ENCODE data around the gene JAKMIP1.

The JAKMIP1 gene

GRCh38 chr4:6199422-6199921 lies 877 bp downstream of the JAKMIP1 start:
- no peak for DNase-seq

- no peak for DNase-seq
Observed at GRCh38 chr4:6198768-6199421, 1.5 kb downstream of the JAKMIP1 start.

DNA sequence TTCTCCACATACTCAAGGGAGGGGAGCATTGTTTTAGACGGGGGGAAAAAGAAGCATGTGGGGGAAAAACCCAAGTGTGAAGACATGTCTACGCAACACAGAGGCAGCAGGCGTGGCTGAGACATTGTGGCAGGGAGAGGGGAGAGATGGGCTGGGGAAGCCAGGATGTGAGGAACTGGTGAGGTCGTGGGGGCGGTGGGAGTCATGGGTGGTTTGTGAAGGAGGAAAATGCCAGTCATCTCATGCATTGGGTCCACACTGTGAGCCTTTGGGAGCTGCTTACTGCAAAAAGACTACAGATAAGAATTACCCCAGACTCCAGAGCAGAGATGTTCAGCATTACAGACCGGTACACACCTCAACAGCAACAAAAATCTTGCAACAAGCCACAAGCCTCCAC lies 2.1 kb downstream of the JAKMIP1 start:
- no peak for DNase-seq

- DNase-seq = no peak
Observed at GRCh38 chr4:6197433-6198174, 2.7 kb downstream of the JAKMIP1 start.

GRCh38 chr4:6196871-6197270 lies 3.5 kb downstream of the JAKMIP1 start:
- DNase-seq = no peak

- DNase-seq = no peak
Observed at GRCh38 chr4:6196324-6196723, 4.0 kb downstream of the JAKMIP1 start.

DNA sequence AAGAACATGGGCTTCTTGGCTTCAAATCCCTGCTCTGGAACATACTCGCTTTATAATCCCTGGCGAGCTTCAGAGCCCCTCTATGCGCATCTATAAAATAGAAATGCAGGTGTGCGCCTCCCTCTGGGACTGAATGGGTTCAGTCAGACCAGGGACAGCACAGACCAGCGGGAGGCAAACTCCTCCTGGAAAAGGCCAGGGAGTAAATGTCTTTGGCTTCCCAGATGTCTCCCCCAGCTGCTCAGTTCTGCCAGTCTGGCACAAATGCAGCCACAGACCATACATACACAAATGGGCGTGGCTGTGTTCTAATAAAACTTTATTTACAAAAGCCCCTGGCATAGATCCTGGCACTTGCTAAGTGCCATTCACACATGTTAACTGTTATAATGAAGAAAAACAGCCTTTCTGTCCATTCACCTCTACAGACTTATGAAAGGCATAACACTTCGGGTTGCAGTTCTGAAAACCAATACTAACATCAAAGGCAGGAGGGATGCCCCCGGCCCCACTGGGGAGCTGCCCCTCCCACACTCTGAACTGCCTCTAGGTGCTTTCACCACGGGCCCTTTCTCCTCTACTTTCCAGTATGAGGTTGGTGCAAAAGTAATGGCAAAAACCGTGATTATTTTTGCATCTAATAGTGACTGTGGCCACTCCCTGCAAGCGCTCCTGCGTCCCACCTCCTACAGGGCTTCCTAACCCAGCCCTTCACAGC lies 4.6 kb downstream of the JAKMIP1 start:
- DNase-seq = peak; percentile 35

DNA sequence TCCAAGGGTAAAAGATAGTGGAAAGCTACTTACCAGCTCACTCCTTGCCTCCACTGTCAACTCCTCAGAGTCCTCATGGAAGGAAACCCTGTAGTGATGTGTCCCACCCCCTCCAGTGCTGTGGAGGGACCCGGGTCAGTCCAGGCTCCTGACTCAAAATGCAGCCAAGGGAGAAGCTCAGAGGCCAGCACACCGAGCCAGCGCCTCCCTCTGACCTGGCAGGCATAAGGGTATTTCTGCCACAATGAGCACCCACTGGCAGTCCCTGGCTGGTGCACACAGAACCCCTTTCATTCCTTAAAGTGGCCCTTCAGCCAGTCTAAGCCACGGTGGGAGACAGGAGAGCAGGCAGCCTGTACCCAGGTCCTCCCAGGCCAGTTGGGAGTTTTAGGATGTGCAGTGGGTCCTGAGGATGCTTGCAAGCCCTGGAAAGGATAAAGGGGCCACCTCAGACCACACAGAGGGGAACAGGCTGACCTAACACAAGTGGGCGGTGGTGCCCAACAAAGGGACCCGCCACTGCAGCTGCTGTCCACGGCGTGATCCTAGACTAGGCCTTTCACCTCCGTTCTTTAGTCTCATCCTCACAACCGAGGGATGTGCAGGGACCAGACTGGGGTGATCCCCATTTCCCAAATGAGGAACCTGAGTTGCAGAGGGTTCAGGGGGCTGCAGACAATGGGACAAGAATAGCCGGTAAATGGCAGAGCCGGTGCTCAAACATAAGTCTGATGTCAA lies 5.7 kb downstream of the JAKMIP1 start:
- DNase-seq = no peak

GRCh38 chr4:6193399-6193798 lies 7.0 kb downstream of the JAKMIP1 start:
- no peak for DNase-seq

DNA sequence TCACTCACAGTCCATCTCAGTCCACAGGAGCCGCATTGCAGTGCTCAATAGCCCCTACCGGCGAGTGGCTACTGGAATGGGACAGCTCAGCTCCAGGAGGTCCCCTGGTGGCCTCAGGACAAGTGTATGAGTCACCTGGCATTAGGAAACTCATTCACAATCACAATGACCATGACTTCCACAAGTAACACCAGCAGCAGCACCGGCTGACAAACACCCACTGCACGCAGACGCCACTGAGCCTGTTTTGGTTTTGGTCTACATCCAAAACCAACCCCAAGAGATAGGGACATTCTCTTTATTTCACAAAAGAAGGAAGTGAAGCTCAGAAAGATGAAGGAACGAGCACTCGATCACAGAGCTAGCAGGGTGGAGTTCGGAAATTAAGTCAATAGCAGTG lies 8.1 kb downstream of the JAKMIP1 start:
- DNase-seq = no peak

GRCh38 chr4:6191448-6192130 lies 8.8 kb downstream of the JAKMIP1 start:
- DNase-seq = no peak

DNA sequence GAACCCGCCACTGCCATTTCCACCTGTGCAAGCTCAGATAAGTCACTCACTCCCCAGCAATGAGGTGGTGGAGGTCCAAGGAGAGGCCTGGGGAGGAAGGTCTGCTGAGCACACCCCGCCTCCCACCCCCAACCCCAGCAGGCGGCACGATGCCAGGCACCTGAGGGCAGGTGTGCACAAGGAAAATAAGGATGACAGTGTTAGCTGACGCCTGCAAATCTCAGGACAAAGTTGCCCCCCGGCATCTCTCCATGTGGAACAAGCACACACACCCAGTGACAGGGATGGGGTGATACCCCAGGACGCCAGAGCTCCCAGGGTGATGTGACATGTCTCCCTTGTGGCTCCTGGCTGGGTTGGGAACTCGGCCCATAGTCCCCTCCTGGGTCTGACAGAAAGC lies 9.9 kb downstream of the JAKMIP1 start:
- no peak for DNase-seq

GRCh38 chr4:6189511-6189910 lies 10.8 kb downstream of the JAKMIP1 start:
- DNase-seq = no peak

- no peak for DNase-seq
Observed at GRCh38 chr4:6188687-6189305, 11.6 kb downstream of the JAKMIP1 start.

- DNase-seq = no peak
Observed at GRCh38 chr4:6184169-6184568, 16.2 kb downstream of the JAKMIP1 start.

GRCh38 chr4:6183740-6184139 lies 16.6 kb downstream of the JAKMIP1 start:
- DNase-seq = no peak

DNA sequence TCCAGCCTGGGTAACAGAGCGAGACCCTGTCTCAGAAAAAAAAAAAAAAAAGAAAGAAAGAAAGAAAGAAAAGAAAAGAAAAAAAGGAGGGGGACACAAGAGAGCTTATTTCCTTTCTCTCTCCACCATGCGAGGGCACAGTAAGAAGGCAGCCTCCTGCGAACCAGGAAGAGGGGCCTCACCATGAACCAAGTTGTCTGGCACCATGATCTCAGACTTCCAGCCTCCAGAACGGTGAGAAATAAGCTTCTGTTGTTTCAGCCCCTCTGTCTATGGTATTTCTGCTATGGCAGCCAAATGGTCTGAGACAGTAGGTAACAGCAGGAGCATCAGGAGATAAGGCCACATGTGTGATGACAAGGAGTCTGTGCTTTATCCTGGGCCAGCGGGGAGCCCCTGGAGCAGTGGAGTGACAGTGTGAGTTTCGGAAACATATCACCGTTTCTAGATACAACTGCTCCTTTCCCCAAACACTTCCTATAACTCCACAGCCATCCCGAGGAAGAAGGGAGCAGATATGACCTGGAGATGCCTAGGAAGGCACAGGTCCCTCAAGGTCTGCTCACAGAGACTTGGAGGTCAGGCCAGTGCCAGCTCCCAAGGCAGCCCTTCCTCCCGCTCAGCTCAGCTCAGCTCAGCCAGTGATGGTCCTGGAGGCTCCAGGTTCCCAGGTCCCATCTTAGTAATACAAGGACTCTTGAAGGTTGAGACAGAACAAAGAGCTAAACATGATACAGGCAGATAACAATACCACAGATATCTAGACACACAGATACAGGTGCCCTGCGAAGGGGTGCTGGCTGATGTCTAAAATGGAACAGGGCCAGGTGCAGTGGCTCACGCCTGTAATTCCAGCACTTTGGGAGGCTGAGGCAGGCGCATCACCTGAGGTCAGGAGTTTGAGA lies 17.7 kb downstream of the JAKMIP1 start:
- no peak for DNase-seq

GRCh38 chr4:6180841-6181631 lies 19.3 kb downstream of the JAKMIP1 start:
- no peak for DNase-seq

DNA sequence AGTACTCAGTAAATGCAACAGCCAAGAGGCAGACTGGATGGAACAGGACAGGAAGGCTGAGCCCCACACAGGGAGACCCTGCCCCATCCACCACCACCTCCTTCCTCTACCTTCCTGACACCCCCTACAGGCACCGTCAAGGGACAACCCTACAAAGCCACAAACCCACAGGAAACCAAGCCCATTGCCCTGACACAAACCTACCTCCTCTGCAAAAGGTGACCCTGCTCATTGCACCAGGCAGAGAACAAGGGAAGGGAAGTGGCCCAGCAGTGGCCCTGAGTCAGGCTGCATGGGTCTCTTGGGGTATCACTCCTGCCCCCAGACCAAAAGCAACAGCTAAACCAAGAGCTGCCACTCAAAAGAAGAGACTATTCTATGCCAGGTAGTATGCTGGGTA lies 21.0 kb downstream of the JAKMIP1 start:
- DNase-seq = no peak

- no peak for DNase-seq
Observed at GRCh38 chr4:6178757-6179156, 21.6 kb downstream of the JAKMIP1 start.
